CD4-positive, alpha-beta T cell treated with Interleukin-2 at 100 ng/mL for 4 hours (primary cell): ENCODE measurements around the gene CHD2.
"Not testable (repeated sequence)": the region's sequence is repeated elsewhere in the genome, so short reads cannot be mapped to it uniquely, and the experiment has no call there.

Experiments
- DNase-seq: peaks from one replicate; pipeline ENCODE4 v3.0.0-alpha.2; 2020; ENCODE audit warnings: low spot score

Gene CHD2

GRCh38 chr15:92899948-92900730 lies at the start of gene CHD2:
CHD2 (plus strand) TSS chr15:92900324; CDS start chr15:92901238, 914 bp downstream.
- peak; percentile 72 for DNase-seq

GRCh38 chr15:92853222-92853621 lies 46.9 kb upstream of the CHD2 start:
- DNase-seq, result no peak

GRCh38 chr15:92861742-92862141 lies 38.4 kb upstream of the CHD2 start:
- DNase-seq, result no peak

- no peak for DNase-seq
Observed at GRCh38 chr15:92864127-92864814, 35.9 kb upstream of the CHD2 start.

- no peak for DNase-seq
Observed at GRCh38 chr15:92869263-92869940, 30.7 kb upstream of the CHD2 start.

- no peak for DNase-seq
Observed at GRCh38 chr15:92870010-92870591, 30.0 kb upstream of the CHD2 start.

- DNase-seq, result not testable (repeated sequence)
Observed at GRCh38 chr15:92872967-92873366, 27.2 kb upstream of the CHD2 start.

- DNase-seq, result no peak
Observed at GRCh38 chr15:92877000-92877399, 23.1 kb upstream of the CHD2 start.

- DNase-seq, result no peak
Observed at GRCh38 chr15:92877416-92877815, 22.7 kb upstream of the CHD2 start.

GRCh38 chr15:92878593-92879053 lies 21.5 kb upstream of the CHD2 start:
- no peak for DNase-seq

- DNase-seq, result no peak
Observed at GRCh38 chr15:92879949-92880725, 20.0 kb upstream of the CHD2 start.

GRCh38 chr15:92880796-92881195 lies 19.3 kb upstream of the CHD2 start:
- no peak for DNase-seq

- no peak for DNase-seq
Observed at GRCh38 chr15:92881211-92881754, 18.8 kb upstream of the CHD2 start.

- peak; percentile 99 for DNase-seq
Observed at GRCh38 chr15:92881802-92882696, 18.1 kb upstream of the CHD2 start.

GRCh38 chr15:92882697-92883162 lies 17.4 kb upstream of the CHD2 start:
- DNase-seq, result no peak

GRCh38 chr15:92883163-92883875 lies 16.8 kb upstream of the CHD2 start:
- peak; percentile 78 for DNase-seq

GRCh38 chr15:92883876-92884435 lies 16.2 kb upstream of the CHD2 start:
- no peak for DNase-seq

GRCh38 chr15:92884436-92885223 lies 15.5 kb upstream of the CHD2 start:
- DNase-seq, result peak; percentile 55
